ENCODE data around the gene COG7. TPM values are rescaled to one million over a fixed set of nuclear protein-coding genes. Genes with fewer than 3 reads are reported as not detected.

Gene COG7
- total and polyA plus RNA-seq, 3 donors from 2014 or later, result 21.5 to 40.7 (median 35.1) TPM

DNA sequence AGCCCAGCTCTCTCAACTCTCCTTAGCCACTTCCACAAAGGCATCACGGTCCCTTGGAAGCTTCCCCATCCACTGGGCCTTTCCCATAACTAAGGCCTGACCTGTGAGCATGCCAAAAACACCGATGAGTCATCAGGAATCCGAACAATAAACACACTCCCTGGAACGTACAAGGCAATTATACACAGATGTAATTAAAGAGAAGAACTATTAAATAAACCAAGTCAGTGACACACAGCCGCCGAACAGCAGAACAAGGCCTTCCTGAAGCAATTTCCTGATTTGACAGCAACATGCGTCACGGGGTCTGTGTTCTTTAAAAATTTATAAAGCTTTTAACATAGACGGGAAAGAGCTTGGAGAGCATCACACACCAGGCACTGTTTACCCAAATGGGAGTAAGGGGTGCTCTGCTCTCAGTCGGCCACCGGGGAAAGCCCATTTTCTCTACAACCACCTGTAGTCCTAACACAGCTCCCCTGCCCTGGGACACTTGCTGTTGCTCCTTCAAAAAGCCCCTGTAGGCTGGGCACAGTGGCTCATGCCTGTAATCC lies 29.4 kb downstream of the COG7 start:
- 56 to 60% methylated on average over 11 of the region's 11 CpGs for WGBS, 2 donors
- TF ChIP-seq, protein P1, sequence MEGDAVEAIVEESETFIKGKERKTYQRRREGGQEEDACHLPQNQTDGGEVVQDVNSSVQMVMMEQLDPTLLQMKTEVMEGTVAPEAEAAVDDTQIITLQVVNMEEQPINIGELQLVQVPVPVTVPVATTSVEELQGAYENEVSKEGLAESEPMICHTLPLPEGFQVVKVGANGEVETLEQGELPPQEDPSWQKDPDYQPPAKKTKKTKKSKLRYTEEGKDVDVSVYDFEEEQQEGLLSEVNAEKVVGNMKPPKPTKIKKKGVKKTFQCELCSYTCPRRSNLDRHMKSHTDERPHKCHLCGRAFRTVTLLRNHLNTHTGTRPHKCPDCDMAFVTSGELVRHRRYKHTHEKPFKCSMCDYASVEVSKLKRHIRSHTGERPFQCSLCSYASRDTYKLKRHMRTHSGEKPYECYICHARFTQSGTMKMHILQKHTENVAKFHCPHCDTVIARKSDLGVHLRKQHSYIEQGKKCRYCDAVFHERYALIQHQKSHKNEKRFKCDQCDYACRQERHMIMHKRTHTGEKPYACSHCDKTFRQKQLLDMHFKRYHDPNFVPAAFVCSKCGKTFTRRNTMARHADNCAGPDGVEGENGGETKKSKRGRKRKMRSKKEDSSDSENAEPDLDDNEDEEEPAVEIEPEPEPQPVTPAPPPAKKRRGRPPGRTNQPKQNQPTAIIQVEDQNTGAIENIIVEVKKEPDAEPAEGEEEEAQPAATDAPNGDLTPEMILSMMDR (IDR thresholded peaks at IDR 0.05), result no peak
- TF ChIP-seq POLR2A (IDR thresholded peaks at IDR 0.05), result no peak
- Histone ChIP-seq H3K36me3 (ENCODE audit: low read depth, missing control alignments) (no peaks in the 10 kb centered on the region), H3K9me3 (no peaks in the 10 kb centered on the region), H3K4me1 (peaks cover 4% of the 10 kb centered on the region), H3K4me3 (no peak overlapping the region), H3K27ac (peak overlapping the region; percentile 69 to 86), H3K27me3 (no peaks in the 10 kb centered on the region)
- peak; percentile 85 for DNase-seq
- intact Hi-C loops (cut with DNase I; ENCODE audit: low total_unique reads), result no loop called here

- H3K4me3 ChIP-seq, result no peak overlapping the region
- H3K4me1 ChIP-seq, result peaks cover 4% of the 10 kb centered on the region
- no peak for TF ChIP-seq POLR2A (IDR thresholded peaks at IDR 0.05)
- 89 to 91% methylated on average over 5 of the region's 5 CpGs for WGBS, 2 donors
- intact Hi-C loops (cut with DNase I; ENCODE audit: low total_unique reads), result no loop called here
- H3K27me3 ChIP-seq, result no peaks in the 10 kb centered on the region
- no peak overlapping the region for H3K27ac ChIP-seq
- no peak for DNase-seq
- no peaks in the 10 kb centered on the region for H3K36me3 ChIP-seq (ENCODE audit: low read depth, missing control alignments)
- no peaks in the 10 kb centered on the region for H3K9me3 ChIP-seq
Measured at GRCh38 chr16:23420011-23420410, 33.0 kb downstream of the COG7 start.

DNA sequence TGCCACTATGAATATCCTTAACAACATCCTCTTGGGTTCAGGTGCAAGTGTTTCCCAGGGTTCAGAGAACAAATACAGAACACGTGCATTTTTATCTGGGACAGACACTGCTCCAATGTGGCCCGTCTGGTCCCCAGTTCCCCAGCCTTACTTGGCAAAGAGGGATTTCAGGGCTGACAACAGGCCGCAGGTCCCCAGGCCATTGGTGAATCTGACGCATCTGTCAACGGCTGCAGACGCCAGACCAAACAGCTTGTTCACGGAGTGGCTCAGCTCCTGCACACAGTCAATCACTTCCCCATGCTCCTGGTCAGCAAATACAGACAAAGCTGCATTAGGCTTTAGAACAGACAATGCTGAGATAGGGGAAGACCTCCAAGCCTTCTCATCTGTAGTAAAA lies 36.2 kb downstream of the COG7 start:
- TF ChIP-seq, protein P1 (IDR thresholded peaks at IDR 0.05), result no peak
- TF ChIP-seq POLR2A (IDR thresholded peaks at IDR 0.05), result no peak

DNA sequence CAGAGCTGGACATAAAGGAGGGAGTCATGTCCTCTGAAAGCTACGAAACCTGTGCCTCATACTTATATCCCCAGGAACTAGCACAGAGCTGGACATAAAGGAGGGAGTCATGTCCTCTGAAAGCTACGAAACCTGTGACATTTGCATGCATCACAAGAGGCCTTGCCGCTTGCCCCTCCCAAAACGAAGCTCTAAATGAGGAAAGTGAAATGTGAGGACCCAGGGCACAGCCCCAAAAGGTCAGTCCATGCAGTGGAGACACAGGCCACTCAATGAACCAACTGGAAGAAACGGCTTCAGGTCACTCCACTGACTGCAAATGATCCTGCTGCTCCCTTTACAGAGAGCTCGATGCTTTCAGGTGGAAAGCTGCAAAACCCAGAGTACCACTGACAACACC lies 38.3 kb downstream of the COG7 start:
- intact Hi-C loops (cut with DNase I; ENCODE audit: low total_unique reads), result no loop called here
- H3K9me3 ChIP-seq, result no peaks in the 10 kb centered on the region
- H3K27ac ChIP-seq, result no peak overlapping the region
- no peak overlapping the region for H3K4me3 ChIP-seq
- H3K4me1 ChIP-seq, result no peaks in the 10 kb centered on the region
- H3K36me3 ChIP-seq (ENCODE audit: low read depth, missing control alignments), result no peaks in the 10 kb centered on the region
- TF ChIP-seq POLR2A (IDR thresholded peaks at IDR 0.05), result no peak
- TF ChIP-seq, protein P1 (IDR thresholded peaks at IDR 0.05), result no peak
- 88 to 96% methylated on average over 6 of the region's 6 CpGs for WGBS, 2 donors
- no peaks in the 10 kb centered on the region for H3K27me3 ChIP-seq
- no peak for DNase-seq

More for the DNA sequence above, 36.2 kb downstream of the COG7 start:
- no peak overlapping the region for H3K27ac ChIP-seq
- no peak overlapping the region for H3K4me3 ChIP-seq
- WGBS, 2 donors, result 88 to 90% methylated on average over 7 of the region's 7 CpGs
- no peaks in the 10 kb centered on the region for H3K36me3 ChIP-seq (ENCODE audit: low read depth, missing control alignments)
- no peaks in the 10 kb centered on the region for H3K4me1 ChIP-seq
- intact Hi-C loops (cut with DNase I; ENCODE audit: low total_unique reads), result no loop called here
- H3K9me3 ChIP-seq, result no peaks in the 10 kb centered on the region
- no peak for DNase-seq
- H3K27me3 ChIP-seq, result no peaks in the 10 kb centered on the region

- Histone ChIP-seq H3K36me3 (ENCODE audit: low read depth, missing control alignments) (no peaks in the 10 kb centered on the region), H3K4me3 (no peak overlapping the region), H3K4me1 (no peaks in the 10 kb centered on the region), H3K27ac (no peak overlapping the region), H3K27me3 (no peaks in the 10 kb centered on the region), H3K9me3 (no peaks in the 10 kb centered on the region)
- no peak for TF ChIP-seq POLR2A (IDR thresholded peaks at IDR 0.05)
- TF ChIP-seq, protein P1 (IDR thresholded peaks at IDR 0.05), result no peak
- 77 to 81% methylated on average over 4 of the region's 4 CpGs for WGBS, 2 donors
- intact Hi-C loops (cut with DNase I; ENCODE audit: low total_unique reads), result no loop called here
- DNase-seq, result no peak
Measured at GRCh38 chr16:23410176-23410575, 42.8 kb downstream of the COG7 start.

Measured in testis (tissue), 3 donors.